Gastrocnemius medialis (tissue), 4 donors: ENCODE results near the gene CCDC158. TPM values are rescaled to one million over a fixed set of nuclear protein-coding genes. Genes with fewer than 3 reads are reported as not detected.

Experiments
- ATAC-seq, 2 donors: fragments of 150-250 bp; one replicate each; pipeline ENCODE4 v1.9.1; 2016
- DNase-seq, 2 donors: peaks; one replicate each; pipeline ENCODE4 v3.0.0-alpha.2; 2019
- H3K27ac ChIP-seq, 4 donors: fragments of 200-600 bp; sonication (generic); 1 replicate in 1 of 4; 2 replicates in 3 of 4; pipeline ENCODE4 v1.5.1; 2016 to 2018; ENCODE audit warnings: mild to moderate bottlenecking in 2 of 4, moderate library complexity in 1 of 4
- H3K27me3 ChIP-seq, 3 donors: fragments of 200-600 bp; sonication (generic) in 2 of 3; 1 replicate in 1 of 3; 2 replicates in 2 of 3; pipeline versions ENCODE4 v1.5.1 to v1.6.0; 2016 to 2019; ENCODE audit warnings: mild to moderate bottlenecking in 1 of 3, moderate library complexity in 1 of 3
- H3K36me3 ChIP-seq, 2 donors: fragments of 200-600 bp; sonication (generic) in 1 of 2; one replicate each; pipeline ENCODE4 v1.5.1; 2017 to 2018
- H3K4me1 ChIP-seq, 2 donors: fragments of 200-600 bp; sonication (generic) in 1 of 2; one replicate each; pipeline ENCODE4 v1.5.1; 2016 to 2017; ENCODE audit warnings: mild to moderate bottlenecking in 2 of 2
- H3K4me3 ChIP-seq, 4 donors: fragments of 200-600 bp; sonication (generic) in 3 of 4; 1 replicate in 1 of 4; 2 replicates in 3 of 4; pipeline ENCODE4 v1.5.1; 2016 to 2019; ENCODE audit warnings: mild to moderate bottlenecking in 2 of 4
- H3K9me3 ChIP-seq, 3 donors: fragments of 200-600 bp; sonication (generic) in 2 of 3; 1 replicate in 1 of 3; 2 replicates in 2 of 3; pipeline ENCODE4 v1.5.1; 2016 to 2019
- CTCF ChIP-seq, 5 experiments: fragments of 450-650 bp in 3 of 5; fragments of 200-600 bp in 2 of 5; sonication (generic) in 2 of 5; IDR thresholded peaks in 4 of 5; conservative IDR thresholded peaks in 1 of 5; 1 replicate in 4 of 5; 2 replicates in 1 of 5; pipeline ENCODE4 v1.5.1; 2016 to 2019; ENCODE audit warnings: antibody characterized with exemption in 5 of 5, mild to moderate bottlenecking in 3 of 5, moderate library complexity in 3 of 5
- POLR2A ChIP-seq, 2 donors: fragments of 450-650 bp; IDR thresholded peaks; one replicate each; pipeline ENCODE4 v1.6.1; 2017; ENCODE audit warnings: antibody characterized with exemption in 2 of 2, mild to moderate bottlenecking in 2 of 2, moderate library complexity in 2 of 2
- in situ Hi-C, 4 donors: fragments of 200-750 bp; cut with MboI; loops; one replicate each; pipeline versions ENCODE4 v1.15.0 to v1.8.0; 2017; ENCODE audit warnings: low sequenced_read_pairs in 4 of 4
- intact Hi-C: fragments of 100-400 bp; cut with DNase I; formaldehyde crosslinking; loops from one replicate; pipeline ENCODE4 v1.15.1; 2023; ENCODE audit warnings: low total_unique reads
- total RNA-seq, 4 donors: library from RNA; depleted of rRNA; stranded (reverse); fragments of >200 nt; gene quantifications; one replicate each; pipeline versions ENCODE4 v1.1.0 to v1.2.3, GENCODE V29; 2016

Gene CCDC158
- not detected for total RNA-seq

- intact Hi-C loops: no loop called here
- TF ChIP-seq CTCF (IDR thresholded peaks at IDR 0.05 in 4 of 5, conservative IDR thresholded peaks at IDR 0.05 in 1 of 5) (no peak), POLR2A (IDR thresholded peaks at IDR 0.05) (no peak)
- in situ Hi-C loops: loop anchor here in 1 of 4 donors (10.0 kb wide), 1 partner anchor 84 kb away; no protein-coding TSS in a partner anchor
- H3K4me1 ChIP-seq: no peaks in the 10 kb centered on the region
- no peaks in the 10 kb centered on the region for H3K27me3 ChIP-seq
- no peaks in the 10 kb centered on the region for H3K36me3 ChIP-seq
- no peaks in the 10 kb centered on the region for H3K9me3 ChIP-seq
- peak within 1 kb of the TSS; percentile 50 to 67 (median 58) for H3K4me3 ChIP-seq
- H3K27ac ChIP-seq: no peak within 1 kb of the TSS
- DNase-seq (no peak), ATAC-seq (peak; percentile 36 to 58)
Observed at GRCh38 chr4:76420762-76421581, at the start of gene CCDC158. Gene CCDC158 (minus strand): TSS chr4:76421141. CDS start chr4:76403207, 17,934 bp downstream.

GRCh38 chr4:76470532-76470931 lies 49.6 kb upstream of the CCDC158 start:
- DNase-seq: no peak
- Histone ChIP-seq H3K27me3 (no peaks in the 10 kb centered on the region), H3K4me1 (no peaks in the 10 kb centered on the region), H3K36me3 (no peaks in the 10 kb centered on the region), H3K4me3 (no peak overlapping the region), H3K9me3 (no peaks in the 10 kb centered on the region), H3K27ac (no peak overlapping the region)
- no peak for ATAC-seq
- TF ChIP-seq POLR2A (IDR thresholded peaks at IDR 0.05) (no peak), CTCF (IDR thresholded peaks at IDR 0.05 in 4 of 5, conservative IDR thresholded peaks at IDR 0.05 in 1 of 5) (no peak)
- intact Hi-C loops (no loop called here), in situ Hi-C loops (no loop called here)

GRCh38 chr4:76470064-76470463 lies 49.1 kb upstream of the CCDC158 start:
- intact Hi-C loops (no loop called here), in situ Hi-C loops (no loop called here)
- Histone ChIP-seq H3K27ac (no peak overlapping the region), H3K4me3 (no peak overlapping the region), H3K9me3 (no peaks in the 10 kb centered on the region), H3K4me1 (no peaks in the 10 kb centered on the region), H3K27me3 (no peaks in the 10 kb centered on the region), H3K36me3 (no peaks in the 10 kb centered on the region)
- ATAC-seq (no peak), DNase-seq (no peak)
- no peak for TF ChIP-seq POLR2A (IDR thresholded peaks at IDR 0.05)
- no peak for TF ChIP-seq CTCF (IDR thresholded peaks at IDR 0.05 in 4 of 5, conservative IDR thresholded peaks at IDR 0.05 in 1 of 5)

- intact Hi-C loops: no loop called here
- Histone ChIP-seq H3K4me1 (no peaks in the 10 kb centered on the region), H3K4me3 (no peak overlapping the region), H3K27ac (no peak overlapping the region), H3K27me3 (no peaks in the 10 kb centered on the region), H3K36me3 (no peaks in the 10 kb centered on the region), H3K9me3 (no peaks in the 10 kb centered on the region)
- in situ Hi-C loops: no loop called here
- ATAC-seq (no peak), DNase-seq (no peak)
- TF ChIP-seq POLR2A (IDR thresholded peaks at IDR 0.05): no peak
- TF ChIP-seq CTCF (IDR thresholded peaks at IDR 0.05 in 4 of 5, conservative IDR thresholded peaks at IDR 0.05 in 1 of 5): no peak
Observed at GRCh38 chr4:76463568-76463967, 42.6 kb upstream of the CCDC158 start.
